ENCODE results near the gene CFAP97.

- TF ChIP-seq CTCF (IDR thresholded peaks at IDR 0.05; ENCODE audit: low read length) (no peak), EZH2 (optimal IDR thresholded peaks at IDR 0.05; ENCODE audit: low read depth, low read length) (no peak), EZH2phosphoT487 (IDR thresholded peaks at IDR 0.05; ENCODE audit: low read length) (no peak)
These were observed 90.5 kb downstream of the CFAP97 start for GRCh38 chr4:185113340-185113739.
